Esophagus muscularis mucosa (tissue), 4 donors: ENCODE results near the gene AMIGO3. TPM values are rescaled to one million over a fixed set of nuclear protein-coding genes. Genes with fewer than 3 reads are reported as not detected.
A peak's percentile ranks its signal among the peaks of the same experiment; 100 is the strongest.

Experiments used
- DNase-seq: peaks from one replicate; pipeline ENCODE4 v3.0.0-alpha.2; 2017; ENCODE audit errors: extremely low spot score
- H3K27ac ChIP-seq, 4 donors: fragments of 200-600 bp; sonication (generic); replicated peaks in 1 of 4; 1 replicate in 3 of 4; 2 replicates in 1 of 4; pipeline ENCODE4 v1.5.1; 2016 to 2019; ENCODE audit warnings: mild to moderate bottlenecking in 1 of 4
- H3K27me3 ChIP-seq, 4 donors: fragments of 200-600 bp; sonication (generic); one replicate each; pipeline versions ENCODE4 v1.5.1 to v1.6.0; 2016 to 2019
- H3K36me3 ChIP-seq, 4 donors: fragments of 200-600 bp; sonication (generic); one replicate each; pipeline ENCODE4 v1.5.1; 2016 to 2019
- H3K4me1 ChIP-seq, 4 donors: fragments of 200-600 bp; sonication (generic); one replicate each; pipeline ENCODE4 v1.5.1; 2016 to 2019
- H3K4me3 ChIP-seq, 4 donors: fragments of 200-600 bp; sonication (generic); 1 replicate in 2 of 4; 2 replicates in 2 of 4; pipeline ENCODE4 v1.5.1; 2016 to 2019; ENCODE audit warnings: mild to moderate bottlenecking in 4 of 4, moderate library complexity in 1 of 4
- H3K9me3 ChIP-seq, 4 donors: fragments of 200-600 bp; sonication (generic); 1 replicate in 3 of 4; 2 replicates in 1 of 4; pipeline ENCODE4 v1.5.1; 2016 to 2019
- CTCF ChIP-seq, 3 experiments: fragments of 200-600 bp in 2 of 3; fragments of 450-650 bp in 1 of 3; sonication (generic) in 2 of 3; IDR thresholded peaks; one replicate each; pipeline ENCODE4 v1.5.1; 2017 to 2019; ENCODE audit warnings: antibody characterized with exemption in 3 of 3, mild to moderate bottlenecking in 2 of 3, moderate library complexity in 1 of 3
- EP300 ChIP-seq: sonication (generic); formaldehyde crosslinking; IDR thresholded peaks from one replicate; pipeline ENCODE4 v1.6.1; 2017; ENCODE audit warnings: antibody characterized with exemption
- POLR2A ChIP-seq: fragments of 450-650 bp; IDR thresholded peaks from one replicate; pipeline ENCODE4 v1.6.1; 2017; ENCODE audit warnings: antibody characterized with exemption, moderate library complexity, mild to moderate bottlenecking, low read depth
- POLR2AphosphoS5 ChIP-seq, 2 donors: sonication (generic); formaldehyde crosslinking; IDR thresholded peaks; one replicate each; pipeline ENCODE4 v1.6.1; 2017; ENCODE audit warnings: antibody characterized with exemption in 2 of 2
- WGBS: methylation state at CpG from one replicate; pipeline ENCODE4 v1.1.5; 2018; 5-methylcytosine and 5-hydroxymethylcytosine counted together
- intact Hi-C: fragments of 100-400 bp; cut with DNase I; formaldehyde crosslinking; loops from one replicate; pipeline ENCODE4 v1.15.1; 2023
- total RNA-seq, 4 donors: library from RNA; depleted of rRNA; stranded (reverse); fragments of >200 nt; gene quantifications; one replicate each; pipeline versions ENCODE4 v1.1.0 to v1.2.1, GENCODE V29; 2016

AMIGO3 gene
- total RNA-seq, 4 donors from 2014 or later, result 1.2 to 1.7 TPM; not detected in 2

GRCh38 chr3:49747792-49748480 lies 28.5 kb upstream of the AMIGO3 start:
- H3K9me3 ChIP-seq, result no peaks in the 10 kb centered on the region
- H3K4me1 ChIP-seq, result peaks cover 0 to 25% (median 22%) of the 10 kb centered on the region in 4 donors
- no peaks in the 10 kb centered on the region for H3K27me3 ChIP-seq
- peaks cover 0 to 32% (median 25%) of the 10 kb centered on the region in 4 donors for H3K36me3 ChIP-seq
- 85% methylated on average over 13 of the region's 13 CpGs for WGBS
- no peak overlapping the region for H3K27ac ChIP-seq
- no peak overlapping the region for H3K4me3 ChIP-seq
- intact Hi-C loops, result no loop called here
- TF ChIP-seq POLR2A, result no peak
- TF ChIP-seq EP300, result no peak
- TF ChIP-seq POLR2AphosphoS5 (IDR thresholded peaks at IDR 0.05), result peak in 1 of 2 donors; percentile 17
- no peak for DNase-seq

- H3K36me3 ChIP-seq, result peaks cover 0 to 40% (median 31%) of the 10 kb centered on the region in 4 donors
- no peak for DNase-seq
- H3K4me1 ChIP-seq, result peaks cover 0 to 25% (median 21%) of the 10 kb centered on the region in 4 donors
- 55% methylated on average over 2 of the region's 2 CpGs for WGBS
- no peak overlapping the region for H3K27ac ChIP-seq
- intact Hi-C loops, result no loop called here
- no peaks in the 10 kb centered on the region for H3K9me3 ChIP-seq
- peak in 1 of 3 experiments; percentile 15 for TF ChIP-seq CTCF (IDR thresholded peaks at IDR 0.05)
- no peak for TF ChIP-seq EP300
- no peak for TF ChIP-seq POLR2A
- TF ChIP-seq POLR2AphosphoS5 (IDR thresholded peaks at IDR 0.05), result peak in 1 of 2 donors; percentile 8
- no peaks in the 10 kb centered on the region for H3K27me3 ChIP-seq
- H3K4me3 ChIP-seq, result no peak overlapping the region
Observed at GRCh38 chr3:49745986-49746385, 26.5 kb upstream of the AMIGO3 start.

- Histone ChIP-seq H3K27me3 (no peaks in the 10 kb centered on the region), H3K4me3 (no peak overlapping the region), H3K9me3 (no peaks in the 10 kb centered on the region), H3K36me3 (peaks cover 22 to 55% (median 48%) of the 10 kb centered on the region in 4 donors), H3K27ac (no peak overlapping the region), H3K4me1 (peaks cover 0 to under 1% (median 0%) of the 10 kb centered on the region in 4 donors)
- DNase-seq, result no peak
- intact Hi-C loops, result no loop called here
- no peak for TF ChIP-seq EP300
- no peak for TF ChIP-seq POLR2AphosphoS5 (IDR thresholded peaks at IDR 0.05)
- no peak for TF ChIP-seq POLR2A
- no peak for TF ChIP-seq CTCF (IDR thresholded peaks at IDR 0.05)
Observed at GRCh38 chr3:49740427-49740826, 20.9 kb upstream of the AMIGO3 start.

GRCh38 chr3:49738067-49738713 lies 18.7 kb upstream of the AMIGO3 start:
- peaks cover 35 to 73% (median 59%) of the 10 kb centered on the region in 4 donors for H3K36me3 ChIP-seq
- H3K4me3 ChIP-seq, result no peak overlapping the region
- intact Hi-C loops, result no loop called here
- no peak for DNase-seq
- no peaks in the 10 kb centered on the region for H3K27me3 ChIP-seq
- no peak for TF ChIP-seq POLR2A
- no peak for TF ChIP-seq CTCF (IDR thresholded peaks at IDR 0.05)
- TF ChIP-seq POLR2AphosphoS5 (IDR thresholded peaks at IDR 0.05), result no peak
- no peak for TF ChIP-seq EP300
- no peak overlapping the region for H3K27ac ChIP-seq
- no peaks in the 10 kb centered on the region for H3K9me3 ChIP-seq
- no peaks in the 10 kb centered on the region for H3K4me1 ChIP-seq
- 87% methylated on average over 11 of the region's 11 CpGs for WGBS

- DNase-seq, result no peak
- H3K36me3 ChIP-seq, result peaks cover 53 to 95% (median 77%) of the 10 kb centered on the region in 4 donors
- no peaks in the 10 kb centered on the region for H3K27me3 ChIP-seq
- 95% methylated on average over 6 of the region's 6 CpGs for WGBS
- no peak overlapping the region for H3K4me3 ChIP-seq
- H3K27ac ChIP-seq, result no peak overlapping the region
- intact Hi-C loops, result no loop called here
- no peak for TF ChIP-seq CTCF (IDR thresholded peaks at IDR 0.05)
- no peak for TF ChIP-seq POLR2AphosphoS5 (IDR thresholded peaks at IDR 0.05)
- no peak for TF ChIP-seq POLR2A
- no peaks in the 10 kb centered on the region for H3K9me3 ChIP-seq
- no peaks in the 10 kb centered on the region for H3K4me1 ChIP-seq
Observed at GRCh38 chr3:49734752-49735151, 15.3 kb upstream of the AMIGO3 start.
